ENCODE measurements around the gene SETX. TPM values are rescaled to one million over a fixed set of nuclear protein-coding genes. Genes with fewer than 3 reads are reported as not detected.
A peak's percentile ranks its signal among the peaks of the same experiment; 100 is the strongest.

SETX gene
- total RNA-seq, 1 donor from 2014 or later: 49.7 TPM

- peaks cover 9% of the 10 kb centered on the region for H3K27me3 Mint-ChIP-seq (ENCODE audit: insufficient read depth, low read depth)
- H3K79me2 ChIP-seq (ENCODE audit: low read depth): no peaks in the 10 kb centered on the region
- H3K4me2 ChIP-seq: no peak overlapping the region
- no peaks in the 10 kb centered on the region for H3K9me3 Mint-ChIP-seq
- H3K4me3 Mint-ChIP-seq: no peak overlapping the region
- no peaks in the 10 kb centered on the region for H3K36me3 ChIP-seq
- H3K27ac Mint-ChIP-seq: peak overlapping the region; percentile 94
- no peaks in the 10 kb centered on the region for H3K36me3 Mint-ChIP-seq
- H3K4me1 ChIP-seq: peaks cover 7% of the 10 kb centered on the region
- H4K20me1 ChIP-seq (ENCODE audit: low read depth): no peaks in the 10 kb centered on the region
- H3K9me3 ChIP-seq (ENCODE audit: low read depth): no peaks in the 10 kb centered on the region
- peak; percentile 61 for DNase-seq (ENCODE audit: low spot score)
- no peak overlapping the region for H3K27ac ChIP-seq
- H3K9ac ChIP-seq: no peak overlapping the region
- no peak overlapping the region for H2AFZ ChIP-seq (replicated peaks)
- TF ChIP-seq EZH2 (IDR thresholded peaks at IDR 0.05): no peak
- TF ChIP-seq EZH2phosphoT487 (IDR thresholded peaks at IDR 0.05): no peak
- TF ChIP-seq CTCF (IDR thresholded peaks at IDR 0.05): no peak
- peaks cover 10% of the 10 kb centered on the region for H3F3A ChIP-seq (ENCODE audit: low read depth)
- H3K4me3 ChIP-seq: no peak overlapping the region
- peaks cover 19% of the 10 kb centered on the region for H3K4me1 Mint-ChIP-seq
- peaks cover 20% of the 10 kb centered on the region for H3K27me3 ChIP-seq
Measured at GRCh38 chr9:132234535-132234934, 120.3 kb downstream of the SETX start.

GRCh38 chr9:132233138-132233537 lies 121.6 kb downstream of the SETX start:
- Histone ChIP-seq H3K4me3 (no peak overlapping the region), H3K79me2 (ENCODE audit: low read depth) (no peaks in the 10 kb centered on the region), H2AFZ (replicated peaks) (no peak overlapping the region), H3K4me1 (peaks cover 4% of the 10 kb centered on the region), H3K27ac (no peak overlapping the region), H3K9ac (no peak overlapping the region), H3F3A (ENCODE audit: low read depth) (peaks cover 4% of the 10 kb centered on the region), H3K27me3 (peaks cover 12% of the 10 kb centered on the region), H3K4me2 (no peak overlapping the region), H4K20me1 (ENCODE audit: low read depth) (no peaks in the 10 kb centered on the region), H3K9me3 (ENCODE audit: low read depth) (no peaks in the 10 kb centered on the region), H3K36me3 (no peaks in the 10 kb centered on the region)
- no peak for TF ChIP-seq EZH2 (IDR thresholded peaks at IDR 0.05)
- no peak for TF ChIP-seq EZH2phosphoT487 (IDR thresholded peaks at IDR 0.05)
- no peak for TF ChIP-seq CTCF (IDR thresholded peaks at IDR 0.05)
- Mint-ChIP-seq H3K27ac (no peak overlapping the region), H3K27me3 (ENCODE audit: insufficient read depth, low read depth) (peaks cover 11% of the 10 kb centered on the region), H3K36me3 (no peaks in the 10 kb centered on the region), H3K4me1 (peaks cover 17% of the 10 kb centered on the region), H3K4me3 (no peak overlapping the region), H3K9me3 (no peaks in the 10 kb centered on the region)
- DNase-seq (ENCODE audit: low spot score): no peak

DNA sequence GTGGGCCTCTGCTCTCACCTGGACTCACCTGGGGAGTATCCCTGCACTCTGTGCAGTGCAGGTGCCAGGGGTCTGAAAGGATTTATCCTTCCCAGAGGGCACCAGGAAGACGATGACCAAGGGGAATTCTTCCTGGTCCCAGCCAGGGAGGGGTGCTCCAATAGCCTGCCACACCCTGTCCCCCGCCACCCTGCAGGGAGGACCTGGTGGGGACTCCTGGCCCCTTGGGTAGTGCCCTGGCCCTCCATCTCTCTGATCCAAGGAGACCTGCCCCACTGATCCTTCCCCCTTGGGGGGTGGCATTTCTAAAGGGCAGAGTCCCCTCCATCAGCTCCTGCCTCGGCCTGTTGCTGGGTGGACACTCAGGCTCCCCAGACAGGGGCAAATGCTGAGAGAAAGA lies 122.3 kb downstream of the SETX start:
- DNase-seq (ENCODE audit: low spot score): no peak
- Mint-ChIP-seq H3K4me1 (peaks cover 17% of the 10 kb centered on the region), H3K9me3 (no peaks in the 10 kb centered on the region), H3K27me3 (ENCODE audit: insufficient read depth, low read depth) (peaks cover 12% of the 10 kb centered on the region), H3K4me3 (no peak overlapping the region), H3K27ac (no peak overlapping the region), H3K36me3 (no peaks in the 10 kb centered on the region)
- Histone ChIP-seq H3F3A (ENCODE audit: low read depth) (peaks cover 4% of the 10 kb centered on the region), H3K4me1 (peaks cover 4% of the 10 kb centered on the region), H3K36me3 (no peaks in the 10 kb centered on the region), H3K79me2 (ENCODE audit: low read depth) (no peaks in the 10 kb centered on the region), H3K4me3 (no peak overlapping the region), H3K9ac (no peak overlapping the region), H3K27ac (no peak overlapping the region), H4K20me1 (ENCODE audit: low read depth) (no peaks in the 10 kb centered on the region), H3K9me3 (ENCODE audit: low read depth) (no peaks in the 10 kb centered on the region), H3K27me3 (peaks cover 11% of the 10 kb centered on the region), H3K4me2 (no peak overlapping the region), H2AFZ (replicated peaks) (no peak overlapping the region)
- no peak for TF ChIP-seq EZH2phosphoT487 (IDR thresholded peaks at IDR 0.05)
- no peak for TF ChIP-seq EZH2 (IDR thresholded peaks at IDR 0.05)
- TF ChIP-seq CTCF (IDR thresholded peaks at IDR 0.05): no peak
